HG02759 (cell line): ENCODE results near the gene DGCR2.

Experiments
- ATAC-seq: cut with Tn5 transposase; IDR thresholded peaks from one replicate; pipeline ENCODE4 v1.9.1; 2021; ENCODE audit warnings: mild to moderate bottlenecking, moderate library complexity; ENCODE audit not compliant: unreplicated experiment

Gene DGCR2

GRCh38 chr22:19147195-19147780 lies 25.1 kb upstream of the DGCR2 start:
- ATAC-seq, result no peak

- ATAC-seq, result no peak
Measured at GRCh38 chr22:19146215-19146968, 24.2 kb upstream of the DGCR2 start.

- no peak for ATAC-seq
Measured at GRCh38 chr22:19143967-19144400, 21.8 kb upstream of the DGCR2 start.

- no peak for ATAC-seq
Measured at GRCh38 chr22:19143212-19143611, 21.0 kb upstream of the DGCR2 start.

GRCh38 chr22:19142394-19142793 lies 20.2 kb upstream of the DGCR2 start:
- ATAC-seq, result no peak

- ATAC-seq, result no peak
Measured at GRCh38 chr22:19139974-19140373, 17.8 kb upstream of the DGCR2 start.

- ATAC-seq, result no peak
Measured at GRCh38 chr22:19139001-19139356, 16.8 kb upstream of the DGCR2 start.

GRCh38 chr22:19138217-19139000 lies 16.2 kb upstream of the DGCR2 start:
- ATAC-seq, result no peak

- ATAC-seq, result no peak
Measured at GRCh38 chr22:19137384-19138216, 15.4 kb upstream of the DGCR2 start.

GRCh38 chr22:19136915-19137314 lies 14.7 kb upstream of the DGCR2 start:
- ATAC-seq, result no peak

GRCh38 chr22:19134874-19135273 lies 12.7 kb upstream of the DGCR2 start:
- ATAC-seq, result no peak

- ATAC-seq, result no peak
Measured at GRCh38 chr22:19134176-19134831, 12.1 kb upstream of the DGCR2 start.

GRCh38 chr22:19133561-19133960 lies 11.3 kb upstream of the DGCR2 start:
- ATAC-seq, result no peak

- no peak for ATAC-seq
Measured at GRCh38 chr22:19132693-19133400, 10.6 kb upstream of the DGCR2 start.

GRCh38 chr22:19132153-19132552 lies 9.9 kb upstream of the DGCR2 start:
- ATAC-seq, result no peak

- no peak for ATAC-seq
Measured at GRCh38 chr22:19131685-19132015, 9.4 kb upstream of the DGCR2 start.

GRCh38 chr22:19130959-19131684 lies 8.9 kb upstream of the DGCR2 start, which contains the start of gene TSSK2:
Gene TSSK2, plus strand, starts transcription at chr22:19131308. Its CDS starts 92 bp downstream, at chr22:19131400.
- no peak for ATAC-seq

GRCh38 chr22:19129871-19130270 lies 7.7 kb upstream of the DGCR2 start:
- ATAC-seq, result no peak
